HG02610 (cell line): ENCODE data around the gene TUBGCP3.

Experiments
- ATAC-seq: cut with Tn5 transposase; IDR thresholded peaks from one replicate; pipeline ENCODE4 v1.9.1; 2021; ENCODE audit warnings: mild to moderate bottlenecking, moderate library complexity; ENCODE audit not compliant: unreplicated experiment

Gene TUBGCP3

GRCh38 chr13:112455476-112456059 is 132.4 kb downstream of the TUBGCP3 start:
- ATAC-seq: no peak

- ATAC-seq: no peak
Observed at GRCh38 chr13:112454648-112455334, 133.2 kb downstream of the TUBGCP3 start.

- no peak for ATAC-seq
Observed at GRCh38 chr13:112453874-112454647, 133.9 kb downstream of the TUBGCP3 start.

GRCh38 chr13:112453207-112453829 is 134.6 kb downstream of the TUBGCP3 start:
- ATAC-seq: no peak

- ATAC-seq: no peak
Observed at GRCh38 chr13:112452380-112453206, 135.4 kb downstream of the TUBGCP3 start.

GRCh38 chr13:112451512-112452379 is 136.2 kb downstream of the TUBGCP3 start:
- ATAC-seq: no peak

GRCh38 chr13:112450904-112451240 is 137.1 kb downstream of the TUBGCP3 start:
- no peak for ATAC-seq

GRCh38 chr13:112450118-112450903 is 137.6 kb downstream of the TUBGCP3 start:
- ATAC-seq: no peak

- ATAC-seq: no peak
Observed at GRCh38 chr13:112449545-112449930, 138.4 kb downstream of the TUBGCP3 start.

- no peak for ATAC-seq
Observed at GRCh38 chr13:112448621-112449544, 139.1 kb downstream of the TUBGCP3 start.

- no peak for ATAC-seq
Observed at GRCh38 chr13:112447761-112448603, 140.0 kb downstream of the TUBGCP3 start.

- ATAC-seq: no peak
Observed at GRCh38 chr13:112447306-112447705, 140.6 kb downstream of the TUBGCP3 start.

- no peak for ATAC-seq
Observed at GRCh38 chr13:112446867-112447266, 141.1 kb downstream of the TUBGCP3 start.

- no peak for ATAC-seq
Observed at GRCh38 chr13:112446347-112446861, 141.5 kb downstream of the TUBGCP3 start.

GRCh38 chr13:112445411-112446271 is 142.3 kb downstream of the TUBGCP3 start:
- ATAC-seq: no peak
